HepG2 (cell line): ENCODE results near the gene SGPP1. TPM values are rescaled to one million over a fixed set of nuclear protein-coding genes. Genes with fewer than 3 reads are reported as not detected.

Experiments
- CBFB ChIP-seq: sonication (generic); formaldehyde crosslinking; IDR thresholded peaks from 2 replicates; pipeline ENCODE4 v1.4.0; 2020; ENCODE audit warnings: missing genetic modification reagents
- CEBPG ChIP-seq: IDR thresholded peaks from 2 replicates; pipeline ENCODE4 v1.6.1; 2016
- CENPBD1 ChIP-seq: sonication (generic); formaldehyde crosslinking; IDR thresholded peaks from 2 replicates; pipeline ENCODE4 v1.8.0; 2022; ENCODE audit warnings: missing genetic modification reagents, low read depth, mild to moderate bottlenecking, borderline replicate concordance
- EZH2 ChIP-seq: conservative IDR thresholded peaks from 2 replicates; pipeline ENCODE4 v1.6.1; 2012; ENCODE audit warnings: mild to moderate bottlenecking, low read depth, low read length, moderate library complexity
- FOXK1 ChIP-seq: sonication (generic); formaldehyde crosslinking; IDR thresholded peaks from 2 replicates; pipeline ENCODE4 v1.4.0; 2020; ENCODE audit warnings: low read depth, missing genetic modification reagents, borderline replicate concordance
- HDAC1 ChIP-seq: sonication (generic); formaldehyde crosslinking; IDR thresholded peaks from 2 replicates; pipeline ENCODE4 v1.5.1; 2020; ENCODE audit warnings: mild to moderate bottlenecking, missing genetic modification reagents
- HOXA5 ChIP-seq: sonication (generic); formaldehyde crosslinking; IDR thresholded peaks from 2 replicates; pipeline ENCODE4 v1.4.0; 2020; ENCODE audit warnings: missing genetic modification reagents
- IKZF5 ChIP-seq: IDR thresholded peaks from 2 replicates; pipeline ENCODE4 v1.6.1; 2018; ENCODE audit warnings: missing genetic modification reagents, mild to moderate bottlenecking, missing compliant biosample characterization
- IRF9 ChIP-seq: sonication (generic); formaldehyde crosslinking; IDR thresholded peaks from 2 replicates; pipeline ENCODE4 v1.8.0; 2022; ENCODE audit warnings: missing genetic modification reagents, mild to moderate bottlenecking, borderline replicate concordance
- KAT2B ChIP-seq: fragments of 150-350 bp; IDR thresholded peaks from 2 replicates; pipeline ENCODE4 v1.6.1; 2014; ENCODE audit warnings: low read depth, low read length, borderline replicate concordance
- MXI1 ChIP-seq: IDR thresholded peaks from 3 replicates; pipeline ENCODE4 v1.6.1; 2012; ENCODE audit warnings: low read depth, low read length, inconsistent platforms, borderline replicate concordance
- NCOA5 ChIP-seq: sonication (generic); formaldehyde crosslinking; IDR thresholded peaks from 2 replicates; pipeline ENCODE4 v1.4.0; 2020; ENCODE audit warnings: missing genetic modification reagents
- PCBP1 ChIP-seq: fragments of 200-400 bp; formaldehyde crosslinking; IDR thresholded peaks from 2 replicates; pipeline ENCODE4 v1.6.1; 2017; ENCODE audit warnings: mild to moderate bottlenecking, low read depth, low read length, borderline replicate concordance
- SIN3A ChIP-seq: IDR thresholded peaks from 2 replicates; pipeline ENCODE4 v1.6.1; 2011; ENCODE audit warnings: low read depth, mild to moderate bottlenecking, control low read depth, low read length, borderline replicate concordance
- SMAD3 ChIP-seq: sonication (generic); formaldehyde crosslinking; IDR thresholded peaks from 2 replicates; pipeline ENCODE4 v1.4.0; 2020; ENCODE audit warnings: missing genetic modification reagents
- TP53 ChIP-seq: sonication (generic); formaldehyde crosslinking; conservative IDR thresholded peaks from 2 replicates; pipeline ENCODE4 v1.4.0; 2020; ENCODE audit warnings: missing genetic modification reagents
- ZNF17 ChIP-seq: sonication (generic); formaldehyde crosslinking; IDR thresholded peaks from 2 replicates; pipeline ENCODE4 v1.5.0; 2020; ENCODE audit warnings: mild to moderate bottlenecking, missing genetic modification reagents
- ZNF263 ChIP-seq: sonication (generic); formaldehyde crosslinking; IDR thresholded peaks from 2 replicates; pipeline ENCODE4 v1.4.0; 2020; ENCODE audit warnings: missing genetic modification reagents
- ZNF547 ChIP-seq: sonication (generic); formaldehyde crosslinking; IDR thresholded peaks from 2 replicates; pipeline ENCODE4 v1.5.1; 2020; ENCODE audit warnings: mild to moderate bottlenecking, missing genetic modification reagents
- ZNF549 ChIP-seq: sonication (generic); formaldehyde crosslinking; IDR thresholded peaks from 2 replicates; pipeline ENCODE4 v1.5.0; 2020; ENCODE audit warnings: missing genetic modification reagents
- polyA plus RNA-seq, 8 experiments: library from polyadenylated mRNA; depleted of rRNA in 3 of 8; stranded (reverse) in 7 of 8; unstranded in 1 of 8; fragments of >200 nt; fragmentation: Illumina TruSeq in 4 of 8; extraction: Trizol in 4 of 8; gene quantifications; 2 replicates each; pipeline versions ENCODE4 v1.2.1 to v1.2.3, GENCODE V29; 2011 to 2016; ENCODE audit warnings: low read depth in 4 of 8, missing spikeins in 1 of 8, mixed read lengths in 1 of 8; ENCODE audit not compliant: insufficient read depth in 1 of 8
- total RNA-seq, 5 experiments: library from RNA; depleted of rRNA; stranded (reverse); fragments of >200 nt; fragmentation: Illumina TruSeq; extraction: Trizol; gene quantifications; 2 replicates each; pipeline ENCODE4 v1.2.3, GENCODE V29; 2016; ENCODE audit warnings: low read depth in 1 of 5
- TF ChIP-seq, protein P1 (sequence below): sonication (generic); formaldehyde crosslinking; IDR thresholded peaks from 2 replicates; pipeline ENCODE4 v1.4.0; 2020; ENCODE audit warnings: missing genetic modification reagents

Gene SGPP1
- total and polyA plus RNA-seq, 2 of the 13 experiments (the other 11 are each of a cell fraction or from before 2014, with no cell fraction given), result 6.4 to 6.8 TPM

DNA sequence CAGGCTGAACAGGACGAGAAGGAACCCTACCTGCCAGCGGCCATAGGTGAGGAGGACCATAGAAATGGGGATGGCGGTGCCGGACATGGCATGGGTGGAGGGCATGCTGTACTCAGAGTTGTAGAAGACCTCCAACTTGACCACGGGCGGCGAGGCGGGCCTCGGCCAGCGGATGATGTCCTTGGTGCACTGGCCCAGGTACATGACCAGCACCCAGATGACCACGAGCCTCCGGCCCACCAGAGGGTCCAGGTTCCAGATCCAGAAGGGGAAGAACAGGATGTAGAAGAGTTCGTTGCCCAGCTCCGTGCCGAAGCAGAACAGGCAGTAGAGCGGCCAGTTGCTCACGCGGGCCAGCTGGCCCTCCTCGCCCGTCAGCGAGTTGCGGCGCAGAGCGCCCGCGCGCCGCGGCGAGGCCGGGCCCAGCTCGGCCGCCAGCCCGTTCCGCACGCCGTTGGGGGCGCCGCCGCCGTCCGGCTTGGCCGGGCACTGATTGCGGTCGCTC, 582 bp downstream of the SGPP1 start (continued):
- TF ChIP-seq MXI1 (peak; percentile 47; the same call in 1 of the 3 replicates), HDAC1 (CRISPR knock-in tag) (peak; percentile 23; the same call in 1 of the 2 replicates), ZNF549 (CRISPR knock-in tag) (no peak), EZH2 (no peak), HOXA5 (CRISPR knock-in tag) (peak; percentile 1; the same call in 1 of the 2 replicates), IKZF5 (CRISPR knock-in tag) (no peak), CBFB (CRISPR knock-in tag) (no peak), FOXK1 (no peak), ZNF263 (CRISPR knock-in tag) (peak; percentile 58; the same call in 1 of the 2 replicates), SIN3A (0 out of 2 replicates have a peak, but pooled peaks have one; percentile 0), ZNF547 (CRISPR knock-in tag) (0 out of 2 replicates have a peak, but pooled peaks have one; percentile 4), SMAD3 (0 out of 2 replicates have a peak, but pooled peaks have one; percentile 3), CENPBD1 (no peak; the same call in 1 of the 2 replicates), TP53 (CRISPR knock-in tag) (no peak), NCOA5 (CRISPR knock-in tag) (no peak), IRF9 (CRISPR knock-in tag) (0 out of 2 replicates have a peak, but pooled peaks have one; percentile 18), ZNF17 (CRISPR knock-in tag) (no peak), PCBP1 (no peak), KAT2B (no peak), CEBPG (CRISPR knock-in tag) (no peak)
- TF ChIP-seq, protein P1, sequence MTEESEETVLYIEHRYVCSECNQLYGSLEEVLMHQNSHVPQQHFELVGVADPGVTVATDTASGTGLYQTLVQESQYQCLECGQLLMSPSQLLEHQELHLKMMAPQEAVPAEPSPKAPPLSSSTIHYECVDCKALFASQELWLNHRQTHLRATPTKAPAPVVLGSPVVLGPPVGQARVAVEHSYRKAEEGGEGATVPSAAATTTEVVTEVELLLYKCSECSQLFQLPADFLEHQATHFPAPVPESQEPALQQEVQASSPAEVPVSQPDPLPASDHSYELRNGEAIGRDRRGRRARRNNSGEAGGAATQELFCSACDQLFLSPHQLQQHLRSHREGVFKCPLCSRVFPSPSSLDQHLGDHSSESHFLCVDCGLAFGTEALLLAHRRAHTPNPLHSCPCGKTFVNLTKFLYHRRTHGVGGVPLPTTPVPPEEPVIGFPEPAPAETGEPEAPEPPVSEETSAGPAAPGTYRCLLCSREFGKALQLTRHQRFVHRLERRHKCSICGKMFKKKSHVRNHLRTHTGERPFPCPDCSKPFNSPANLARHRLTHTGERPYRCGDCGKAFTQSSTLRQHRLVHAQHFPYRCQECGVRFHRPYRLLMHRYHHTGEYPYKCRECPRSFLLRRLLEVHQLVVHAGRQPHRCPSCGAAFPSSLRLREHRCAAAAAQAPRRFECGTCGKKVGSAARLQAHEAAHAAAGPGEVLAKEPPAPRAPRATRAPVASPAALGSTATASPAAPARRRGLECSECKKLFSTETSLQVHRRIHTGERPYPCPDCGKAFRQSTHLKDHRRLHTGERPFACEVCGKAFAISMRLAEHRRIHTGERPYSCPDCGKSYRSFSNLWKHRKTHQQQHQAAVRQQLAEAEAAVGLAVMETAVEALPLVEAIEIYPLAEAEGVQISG (CRISPR knock-in tag), result peak; percentile 68; the same call in 1 of the 2 replicates
